ENCODE results near the gene GUCY1A2.

The GUCY1A2 gene

DNA sequence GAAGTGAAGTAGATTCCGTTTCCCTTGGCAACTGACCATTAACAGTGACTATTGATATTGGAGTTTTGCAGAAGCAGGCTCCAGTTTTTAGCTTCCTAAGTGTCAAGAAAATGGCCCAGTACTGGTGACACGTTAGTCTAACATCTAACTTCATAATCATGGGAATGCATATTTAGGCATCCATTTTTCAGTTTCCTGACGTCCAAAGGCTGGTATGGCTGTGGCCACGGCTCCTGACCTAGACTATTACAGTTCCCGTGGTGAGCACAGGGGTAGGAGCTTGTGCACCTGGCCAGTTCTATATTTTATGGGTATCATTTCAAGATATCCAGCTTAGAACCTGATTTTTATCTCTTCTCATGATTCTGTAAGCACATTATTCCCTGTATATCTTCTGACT is 323.8 kb downstream of the GUCY1A2 start:
- TF ChIP-seq, protein P1, sequence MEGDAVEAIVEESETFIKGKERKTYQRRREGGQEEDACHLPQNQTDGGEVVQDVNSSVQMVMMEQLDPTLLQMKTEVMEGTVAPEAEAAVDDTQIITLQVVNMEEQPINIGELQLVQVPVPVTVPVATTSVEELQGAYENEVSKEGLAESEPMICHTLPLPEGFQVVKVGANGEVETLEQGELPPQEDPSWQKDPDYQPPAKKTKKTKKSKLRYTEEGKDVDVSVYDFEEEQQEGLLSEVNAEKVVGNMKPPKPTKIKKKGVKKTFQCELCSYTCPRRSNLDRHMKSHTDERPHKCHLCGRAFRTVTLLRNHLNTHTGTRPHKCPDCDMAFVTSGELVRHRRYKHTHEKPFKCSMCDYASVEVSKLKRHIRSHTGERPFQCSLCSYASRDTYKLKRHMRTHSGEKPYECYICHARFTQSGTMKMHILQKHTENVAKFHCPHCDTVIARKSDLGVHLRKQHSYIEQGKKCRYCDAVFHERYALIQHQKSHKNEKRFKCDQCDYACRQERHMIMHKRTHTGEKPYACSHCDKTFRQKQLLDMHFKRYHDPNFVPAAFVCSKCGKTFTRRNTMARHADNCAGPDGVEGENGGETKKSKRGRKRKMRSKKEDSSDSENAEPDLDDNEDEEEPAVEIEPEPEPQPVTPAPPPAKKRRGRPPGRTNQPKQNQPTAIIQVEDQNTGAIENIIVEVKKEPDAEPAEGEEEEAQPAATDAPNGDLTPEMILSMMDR (conservative IDR thresholded peaks at IDR 0.05), result no peak
- no peak for TF ChIP-seq ZFX (IDR thresholded peaks at IDR 0.05)
- H3K27ac ChIP-seq, result no peak overlapping the region

DNA sequence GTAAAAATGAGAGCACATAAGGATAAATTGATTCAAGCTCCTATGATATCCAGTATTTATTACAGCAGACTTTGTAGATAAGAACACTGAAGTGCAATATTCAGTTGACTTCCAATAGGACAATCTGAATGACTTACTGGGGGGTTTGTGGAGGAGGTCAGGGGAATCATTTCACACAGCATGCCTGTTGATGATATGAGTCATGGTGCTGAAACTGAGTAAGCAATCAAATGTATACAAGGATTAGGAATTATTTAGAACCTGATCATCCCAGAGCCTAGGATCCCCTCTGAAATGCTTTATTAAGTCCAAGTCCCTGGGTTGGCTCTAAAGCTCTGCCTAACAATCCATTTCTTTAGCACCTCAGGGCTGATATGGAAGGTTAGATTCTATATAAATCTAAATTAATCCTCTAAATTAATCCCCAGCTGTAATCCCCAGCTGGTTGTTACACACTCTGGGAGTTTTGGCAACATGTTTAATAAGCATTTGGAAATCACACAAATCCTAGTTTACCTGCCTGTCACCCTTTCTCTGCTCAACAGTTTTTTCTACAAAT is 326.4 kb downstream of the GUCY1A2 start:
- no peak overlapping the region for H3K27ac ChIP-seq
- TF ChIP-seq, protein P1 (conservative IDR thresholded peaks at IDR 0.05), result no peak
- TF ChIP-seq ZFX (IDR thresholded peaks at IDR 0.05), result no peak

- no peak overlapping the region for H3K27ac ChIP-seq
- no peak for TF ChIP-seq ZFX (IDR thresholded peaks at IDR 0.05)
- TF ChIP-seq, protein P1 (conservative IDR thresholded peaks at IDR 0.05), result no peak
Observed at GRCh38 chr11:106690923-106691322, 327.4 kb downstream of the GUCY1A2 start.

DNA sequence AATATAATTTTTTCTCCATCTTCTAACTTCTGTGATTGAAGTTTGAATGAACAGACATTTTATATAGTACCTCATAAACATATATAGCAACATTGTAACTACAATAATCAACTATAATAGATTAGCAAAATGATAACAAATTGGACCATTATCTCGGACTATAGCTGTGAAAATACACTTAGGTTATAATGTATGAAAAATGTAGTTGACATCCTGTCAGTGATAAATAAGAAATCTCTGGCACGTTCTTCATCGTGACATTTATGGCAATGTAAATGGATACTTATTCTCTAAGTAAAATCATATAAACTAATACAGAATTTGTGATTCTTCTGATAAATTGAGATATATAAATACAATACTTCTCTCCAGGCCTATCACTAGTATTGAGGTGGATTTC is 333.3 kb downstream of the GUCY1A2 start:
- no peak for TF ChIP-seq ZFX (IDR thresholded peaks at IDR 0.05)
- TF ChIP-seq, protein P1 (conservative IDR thresholded peaks at IDR 0.05), result no peak
- no peak overlapping the region for H3K27ac ChIP-seq

DNA sequence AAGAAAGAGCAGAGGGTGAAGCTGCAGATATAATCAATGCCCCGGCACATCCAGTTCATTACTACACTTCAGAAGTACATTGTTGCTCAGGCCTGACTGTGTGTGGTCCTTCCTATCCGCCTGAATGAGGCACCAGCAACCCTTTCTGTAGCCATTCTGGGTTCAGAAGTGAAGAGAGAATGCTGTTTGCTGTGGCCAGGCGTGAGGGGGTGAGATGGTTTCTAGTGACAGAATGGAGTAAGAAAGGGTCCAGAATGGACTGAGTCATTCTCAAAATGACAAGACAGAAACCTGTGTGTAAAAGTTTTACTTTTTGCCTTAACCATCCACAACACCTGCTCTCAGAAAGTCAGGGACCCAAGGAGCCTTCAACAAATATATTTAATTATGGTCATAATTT is 334.8 kb downstream of the GUCY1A2 start:
- H3K27ac ChIP-seq, result no peak overlapping the region
- TF ChIP-seq, protein P1 (conservative IDR thresholded peaks at IDR 0.05), result no peak
- TF ChIP-seq ZFX (IDR thresholded peaks at IDR 0.05), result no peak

- no peak for TF ChIP-seq ZFX (IDR thresholded peaks at IDR 0.05)
- TF ChIP-seq, protein P1 (conservative IDR thresholded peaks at IDR 0.05), result no peak
- no peak overlapping the region for H3K27ac ChIP-seq
Observed at GRCh38 chr11:106681435-106681834, 336.8 kb downstream of the GUCY1A2 start.

- H3K27ac ChIP-seq, result no peak overlapping the region
- TF ChIP-seq, protein P1 (conservative IDR thresholded peaks at IDR 0.05), result no peak
- no peak for TF ChIP-seq ZFX (IDR thresholded peaks at IDR 0.05)
Observed at GRCh38 chr11:106679581-106679980, 338.7 kb downstream of the GUCY1A2 start.
